Fibroblast of the aortic adventitia (primary cell): ENCODE results near the gene PPIP5K2. TPM values are rescaled to one million over a fixed set of nuclear protein-coding genes. Genes with fewer than 3 reads are reported as not detected.

Experiments
- DNase-seq: peaks from one replicate; pipeline ENCODE4 v3.0.0-alpha.2; 2010; ENCODE audit warnings: low read depth
- H3K4me3 ChIP-seq: 2 replicates; pipeline ENCODE4 v1.5.1; 2011; ENCODE audit warnings: low read depth, mild to moderate bottlenecking, control low read depth, low read length, moderate library complexity
- total RNA-seq: library from RNA; depleted of rRNA; stranded (reverse); fragments of >200 nt; gene quantifications from 2 replicates; pipeline ENCODE4 v1.2.3, GENCODE V29; 2012; ENCODE audit warnings: low replicate concordance
- TF ChIP-seq, protein P1 (sequence below): IDR thresholded peaks from 2 replicates; pipeline ENCODE4 v1.5.1; 2011; ENCODE audit warnings: mild to moderate bottlenecking, low read length, control low read depth, inconsistent platforms; ENCODE audit not compliant: insufficient read depth

PPIP5K2 gene
- total RNA-seq, 1 donor = 71.9 TPM

DNA sequence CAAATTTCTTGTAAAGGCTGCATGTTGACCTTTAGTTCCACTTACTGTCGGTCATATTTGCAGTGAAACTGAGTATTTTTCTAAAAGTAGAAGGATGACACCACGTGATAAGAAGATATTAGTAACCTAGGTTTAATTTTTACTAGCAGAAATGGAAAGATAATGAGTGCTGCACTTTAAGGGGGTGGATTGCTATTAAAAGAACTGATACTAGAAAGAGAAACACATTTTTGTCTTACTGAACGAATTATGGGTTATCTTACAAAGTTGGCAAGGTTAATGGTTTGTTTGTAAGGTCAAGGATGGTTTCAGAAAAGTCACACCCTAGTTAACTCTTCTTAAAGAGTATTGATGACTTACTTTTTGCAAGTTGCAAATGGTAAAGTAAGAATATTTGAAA is 140.8 kb downstream of the PPIP5K2 start:
- peak overlapping the region; percentile 3 for H3K4me3 ChIP-seq
- DNase-seq = no peak

More for the DNA sequence above, 140.8 kb downstream of the PPIP5K2 start:
- TF ChIP-seq, protein P1, sequence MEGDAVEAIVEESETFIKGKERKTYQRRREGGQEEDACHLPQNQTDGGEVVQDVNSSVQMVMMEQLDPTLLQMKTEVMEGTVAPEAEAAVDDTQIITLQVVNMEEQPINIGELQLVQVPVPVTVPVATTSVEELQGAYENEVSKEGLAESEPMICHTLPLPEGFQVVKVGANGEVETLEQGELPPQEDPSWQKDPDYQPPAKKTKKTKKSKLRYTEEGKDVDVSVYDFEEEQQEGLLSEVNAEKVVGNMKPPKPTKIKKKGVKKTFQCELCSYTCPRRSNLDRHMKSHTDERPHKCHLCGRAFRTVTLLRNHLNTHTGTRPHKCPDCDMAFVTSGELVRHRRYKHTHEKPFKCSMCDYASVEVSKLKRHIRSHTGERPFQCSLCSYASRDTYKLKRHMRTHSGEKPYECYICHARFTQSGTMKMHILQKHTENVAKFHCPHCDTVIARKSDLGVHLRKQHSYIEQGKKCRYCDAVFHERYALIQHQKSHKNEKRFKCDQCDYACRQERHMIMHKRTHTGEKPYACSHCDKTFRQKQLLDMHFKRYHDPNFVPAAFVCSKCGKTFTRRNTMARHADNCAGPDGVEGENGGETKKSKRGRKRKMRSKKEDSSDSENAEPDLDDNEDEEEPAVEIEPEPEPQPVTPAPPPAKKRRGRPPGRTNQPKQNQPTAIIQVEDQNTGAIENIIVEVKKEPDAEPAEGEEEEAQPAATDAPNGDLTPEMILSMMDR = no peak

Other genes starting within 250 kb of the PPIP5K2 start
- 11.0 and 14.4 TPM in 2 replicates for gene GIN1, start 163 bp upstream of the PPIP5K2 start, total RNA-seq
- 7.1 and 13.8 TPM in 2 replicates for gene MACIR, start 138.5 kb downstream of the PPIP5K2 start, total RNA-seq